Medulla oblongata (tissue), 1 donor: ENCODE measurements around the gene PPIA.

Source experiments
- DNase-seq: peaks from one replicate; pipeline ENCODE4 v3.0.0-alpha.2; 2015; ENCODE audit errors: extremely low spot score

The PPIA gene

GRCh38 chr7:44796504-44797328 lies at the start of gene PPIA:
PPIA (plus strand) TSS chr7:44796681; CDS start chr7:44796725, 44 bp downstream.
- DNase-seq = peak; percentile 97

- DNase-seq = peak; percentile 93
Observed at GRCh38 chr7:44748045-44748947, 48.2 kb upstream of the PPIA start, which contains the start of gene ZMIZ2. ZMIZ2 (plus strand) TSS chr7:44748847; CDS start chr7:44756250, 7,403 bp downstream.

- no peak for DNase-seq
Observed at GRCh38 chr7:44748948-44749731, 47.3 kb upstream of the PPIA start.

GRCh38 chr7:44749992-44750391 lies 46.5 kb upstream of the PPIA start:
- no peak for DNase-seq

DNA sequence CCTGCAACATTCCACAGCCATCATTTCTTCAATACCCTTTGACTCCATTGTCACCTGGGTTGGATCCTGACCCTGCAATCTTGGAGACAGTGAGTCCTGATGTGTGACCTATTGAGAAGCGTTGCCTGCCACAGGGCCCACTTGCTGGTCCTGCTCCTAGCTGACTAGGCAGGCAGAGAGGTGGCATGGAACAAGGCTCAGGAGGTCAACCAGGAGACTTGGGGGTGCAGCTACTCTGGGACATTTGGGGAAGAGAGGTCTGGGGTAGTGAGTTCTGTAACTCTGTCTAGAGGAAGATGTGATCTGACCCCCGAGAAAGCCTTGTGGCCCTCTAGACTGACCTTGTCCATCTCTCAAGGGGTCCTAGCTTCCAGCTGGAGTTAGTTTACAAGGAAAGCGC lies 46.1 kb upstream of the PPIA start:
- no peak for DNase-seq

- no peak for DNase-seq
Observed at GRCh38 chr7:44750921-44751571, 45.4 kb upstream of the PPIA start.

- no peak for DNase-seq
Observed at GRCh38 chr7:44752822-44753221, 43.7 kb upstream of the PPIA start.

- no peak for DNase-seq
Observed at GRCh38 chr7:44754802-44755697, 41.4 kb upstream of the PPIA start.

GRCh38 chr7:44755698-44756627 lies 40.5 kb upstream of the PPIA start:
- no peak for DNase-seq

DNA sequence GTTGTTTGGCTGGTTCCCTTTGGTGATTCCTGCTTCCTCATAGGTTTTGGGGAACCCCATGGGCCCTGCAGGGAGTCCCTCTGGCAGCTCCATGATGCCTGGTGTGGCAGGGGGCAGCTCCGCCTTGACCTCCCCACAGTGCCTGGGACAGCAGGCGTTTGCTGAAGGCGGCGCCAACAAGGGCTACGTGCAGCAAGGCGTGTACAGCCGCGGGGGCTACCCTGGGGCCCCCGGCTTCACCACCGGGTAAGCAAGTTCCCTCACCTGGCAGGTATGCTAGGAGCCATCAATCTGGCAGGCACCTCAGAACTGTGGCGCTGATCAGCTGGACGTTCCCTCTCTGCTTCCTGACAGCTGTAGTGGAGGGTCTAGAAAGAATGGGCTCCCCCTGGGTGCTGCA lies 39.6 kb upstream of the PPIA start:
- no peak for DNase-seq

DNA sequence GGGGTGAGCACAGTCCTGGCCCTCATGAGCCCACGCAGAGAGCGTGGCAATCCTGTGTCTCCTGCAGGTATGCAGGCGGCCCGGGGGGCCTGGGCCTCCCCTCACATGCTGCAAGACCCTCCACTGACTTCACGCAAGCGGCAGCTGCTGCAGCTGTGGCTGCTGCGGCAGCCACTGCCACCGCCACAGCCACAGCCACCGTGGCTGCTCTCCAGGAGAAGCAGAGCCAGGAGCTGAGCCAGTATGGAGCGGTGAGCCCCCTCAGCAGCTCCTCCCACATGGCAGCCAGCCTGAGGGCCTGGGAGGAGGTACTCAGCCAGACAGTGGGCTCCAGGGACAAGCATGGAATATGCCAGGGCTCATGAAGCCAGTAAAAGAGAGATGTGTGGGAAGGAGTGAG lies 39.2 kb upstream of the PPIA start:
- peak; percentile 70 for DNase-seq

- DNase-seq = no peak
Observed at GRCh38 chr7:44757739-44758138, 38.7 kb upstream of the PPIA start.

GRCh38 chr7:44759246-44759645 lies 37.2 kb upstream of the PPIA start:
- DNase-seq = no peak

- no peak for DNase-seq
Observed at GRCh38 chr7:44760034-44760580, 36.4 kb upstream of the PPIA start.

- DNase-seq = no peak
Observed at GRCh38 chr7:44761207-44762161, 35.0 kb upstream of the PPIA start.

DNA sequence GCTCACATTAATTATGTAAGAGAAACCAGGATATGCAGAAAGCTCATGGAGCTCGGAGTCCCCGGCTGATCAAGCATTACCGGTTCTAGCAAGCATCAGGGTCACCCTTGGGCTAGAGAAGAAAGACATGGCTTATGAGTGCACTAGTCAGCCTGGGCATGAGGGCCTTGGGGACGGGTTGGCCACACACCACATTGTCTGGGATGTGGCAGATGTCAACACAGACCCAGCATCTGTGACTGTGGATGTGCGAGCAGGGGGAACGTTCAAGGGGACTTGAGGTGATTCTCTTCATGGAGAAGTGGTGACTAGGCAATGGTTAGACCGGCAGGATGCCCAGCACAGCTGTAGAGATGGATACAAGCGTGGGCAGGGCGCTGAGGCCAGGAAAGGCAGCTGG lies 34.2 kb upstream of the PPIA start:
- no peak for DNase-seq

- DNase-seq = no peak
Observed at GRCh38 chr7:44762726-44763522, 33.6 kb upstream of the PPIA start.
